Sigmoid colon (tissue), 4 donors: ENCODE results near the gene PYGM.

Source experiments
- EP300 ChIP-seq, 4 donors: sonication (generic); formaldehyde crosslinking; IDR thresholded peaks; one replicate each; pipeline ENCODE4 v1.6.1; 2017; ENCODE audit warnings: antibody characterized with exemption in 4 of 4
- POLR2A ChIP-seq, 2 donors: fragments of 450-650 bp; IDR thresholded peaks; one replicate each; pipeline ENCODE4 v1.6.1; 2016; ENCODE audit warnings: antibody characterized with exemption in 2 of 2, mild to moderate bottlenecking in 2 of 2, moderate library complexity in 2 of 2
- POLR2AphosphoS5 ChIP-seq, 4 donors: sonication (generic); formaldehyde crosslinking; IDR thresholded peaks; one replicate each; pipeline ENCODE4 v1.6.1; 2017; ENCODE audit warnings: antibody characterized with exemption in 4 of 4
- TF ChIP-seq, protein P1 (sequence below), 4 experiments: fragments of 450-650 bp in 3 of 4; fragments of 200-600 bp in 1 of 4; IDR thresholded peaks; one replicate each; pipeline ENCODE4 v1.5.1; 2016 to 2019; ENCODE audit warnings: antibody characterized with exemption in 4 of 4, mild to moderate bottlenecking in 3 of 4, moderate library complexity in 2 of 4

DNA sequence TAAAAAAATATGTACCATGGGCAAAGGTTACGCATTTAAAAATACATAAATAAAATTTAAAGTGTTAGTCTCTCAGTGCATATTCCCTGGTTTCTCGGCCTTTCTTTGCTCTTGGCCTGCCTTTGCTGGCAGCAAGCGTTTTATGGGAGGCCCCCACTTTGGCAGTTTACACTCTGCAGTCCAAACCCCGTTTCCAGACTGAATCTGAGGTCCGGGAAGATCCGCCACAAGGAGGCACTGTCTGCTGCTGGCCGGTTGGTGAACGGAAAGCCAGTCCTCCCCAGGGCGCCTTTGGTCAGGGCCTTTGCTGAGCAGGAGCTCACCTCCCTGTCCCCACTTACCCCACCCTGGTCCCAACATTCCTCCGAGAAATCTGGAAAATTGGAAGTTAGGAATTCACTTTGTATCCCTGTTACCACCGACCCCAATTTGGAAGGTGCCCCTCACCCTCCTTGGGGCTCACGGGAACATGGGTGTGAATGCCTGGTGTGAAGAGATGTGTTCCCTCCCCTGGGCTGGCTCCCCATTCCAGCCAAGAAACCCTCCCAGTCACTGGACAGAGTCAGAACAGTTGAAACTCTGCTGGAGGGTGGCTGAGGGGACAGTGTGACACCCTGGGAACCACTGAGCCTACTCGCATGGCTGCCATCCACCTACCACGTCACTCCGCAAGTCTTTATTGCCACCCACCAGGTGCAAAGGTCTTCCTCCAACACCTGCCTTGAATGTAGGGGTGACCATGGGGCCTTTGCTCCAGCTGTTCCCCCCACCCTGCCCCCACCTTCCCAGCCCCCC, 27.9 kb upstream of the PYGM start:
- TF ChIP-seq, protein P1, sequence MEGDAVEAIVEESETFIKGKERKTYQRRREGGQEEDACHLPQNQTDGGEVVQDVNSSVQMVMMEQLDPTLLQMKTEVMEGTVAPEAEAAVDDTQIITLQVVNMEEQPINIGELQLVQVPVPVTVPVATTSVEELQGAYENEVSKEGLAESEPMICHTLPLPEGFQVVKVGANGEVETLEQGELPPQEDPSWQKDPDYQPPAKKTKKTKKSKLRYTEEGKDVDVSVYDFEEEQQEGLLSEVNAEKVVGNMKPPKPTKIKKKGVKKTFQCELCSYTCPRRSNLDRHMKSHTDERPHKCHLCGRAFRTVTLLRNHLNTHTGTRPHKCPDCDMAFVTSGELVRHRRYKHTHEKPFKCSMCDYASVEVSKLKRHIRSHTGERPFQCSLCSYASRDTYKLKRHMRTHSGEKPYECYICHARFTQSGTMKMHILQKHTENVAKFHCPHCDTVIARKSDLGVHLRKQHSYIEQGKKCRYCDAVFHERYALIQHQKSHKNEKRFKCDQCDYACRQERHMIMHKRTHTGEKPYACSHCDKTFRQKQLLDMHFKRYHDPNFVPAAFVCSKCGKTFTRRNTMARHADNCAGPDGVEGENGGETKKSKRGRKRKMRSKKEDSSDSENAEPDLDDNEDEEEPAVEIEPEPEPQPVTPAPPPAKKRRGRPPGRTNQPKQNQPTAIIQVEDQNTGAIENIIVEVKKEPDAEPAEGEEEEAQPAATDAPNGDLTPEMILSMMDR (IDR thresholded peaks at IDR 0.05) = peak; percentile 26 to 70 (median 60)
- no peak for TF ChIP-seq POLR2AphosphoS5 (IDR thresholded peaks at IDR 0.05)
- TF ChIP-seq EP300 (IDR thresholded peaks at IDR 0.05) = no peak
- TF ChIP-seq POLR2A (IDR thresholded peaks at IDR 0.05) = no peak
